Fibroblast of the aortic adventitia (primary cell): ENCODE results near the gene YJEFN3. TPM values are rescaled to one million over a fixed set of nuclear protein-coding genes. Genes with fewer than 3 reads are reported as not detected.

Experiments
- DNase-seq: peaks from one replicate; pipeline ENCODE4 v3.0.0-alpha.2; 2010; ENCODE audit warnings: low read depth
- H3K4me3 ChIP-seq: 2 replicates; pipeline ENCODE4 v1.5.1; 2011; ENCODE audit warnings: low read depth, mild to moderate bottlenecking, control low read depth, low read length, moderate library complexity
- total RNA-seq: library from RNA; depleted of rRNA; stranded (reverse); fragments of >200 nt; gene quantifications from 2 replicates; pipeline ENCODE4 v1.2.3, GENCODE V29; 2012; ENCODE audit warnings: low replicate concordance
- TF ChIP-seq, protein P1 (sequence below): IDR thresholded peaks from 2 replicates; pipeline ENCODE4 v1.5.1; 2011; ENCODE audit warnings: mild to moderate bottlenecking, low read length, control low read depth, inconsistent platforms; ENCODE audit not compliant: insufficient read depth

YJEFN3 gene
- total RNA-seq, 1 donor: 0.45 TPM

DNA sequence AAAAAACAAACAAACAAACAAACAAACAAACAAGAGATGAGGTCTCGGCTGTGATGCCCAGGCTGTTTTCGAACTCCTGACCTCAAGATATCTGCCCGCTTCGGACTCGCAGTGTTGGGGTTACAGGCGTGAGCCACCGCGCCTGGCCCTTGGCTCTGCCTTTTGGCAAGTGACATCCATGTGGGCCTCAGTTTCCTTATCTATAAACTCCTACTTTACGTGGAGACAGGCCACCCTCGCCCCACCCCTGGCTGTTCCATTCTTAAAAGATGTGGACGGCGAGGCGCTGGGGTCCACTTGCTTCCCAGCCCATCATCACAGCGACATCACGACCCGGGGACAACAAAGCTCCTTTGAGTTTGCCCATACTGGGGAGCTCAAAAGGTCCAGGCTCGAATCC lies 15.0 kb upstream of the YJEFN3 start:
- H3K4me3 ChIP-seq: no peak overlapping the region
- no peak for DNase-seq
- TF ChIP-seq, protein P1, sequence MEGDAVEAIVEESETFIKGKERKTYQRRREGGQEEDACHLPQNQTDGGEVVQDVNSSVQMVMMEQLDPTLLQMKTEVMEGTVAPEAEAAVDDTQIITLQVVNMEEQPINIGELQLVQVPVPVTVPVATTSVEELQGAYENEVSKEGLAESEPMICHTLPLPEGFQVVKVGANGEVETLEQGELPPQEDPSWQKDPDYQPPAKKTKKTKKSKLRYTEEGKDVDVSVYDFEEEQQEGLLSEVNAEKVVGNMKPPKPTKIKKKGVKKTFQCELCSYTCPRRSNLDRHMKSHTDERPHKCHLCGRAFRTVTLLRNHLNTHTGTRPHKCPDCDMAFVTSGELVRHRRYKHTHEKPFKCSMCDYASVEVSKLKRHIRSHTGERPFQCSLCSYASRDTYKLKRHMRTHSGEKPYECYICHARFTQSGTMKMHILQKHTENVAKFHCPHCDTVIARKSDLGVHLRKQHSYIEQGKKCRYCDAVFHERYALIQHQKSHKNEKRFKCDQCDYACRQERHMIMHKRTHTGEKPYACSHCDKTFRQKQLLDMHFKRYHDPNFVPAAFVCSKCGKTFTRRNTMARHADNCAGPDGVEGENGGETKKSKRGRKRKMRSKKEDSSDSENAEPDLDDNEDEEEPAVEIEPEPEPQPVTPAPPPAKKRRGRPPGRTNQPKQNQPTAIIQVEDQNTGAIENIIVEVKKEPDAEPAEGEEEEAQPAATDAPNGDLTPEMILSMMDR: no peak

DNA sequence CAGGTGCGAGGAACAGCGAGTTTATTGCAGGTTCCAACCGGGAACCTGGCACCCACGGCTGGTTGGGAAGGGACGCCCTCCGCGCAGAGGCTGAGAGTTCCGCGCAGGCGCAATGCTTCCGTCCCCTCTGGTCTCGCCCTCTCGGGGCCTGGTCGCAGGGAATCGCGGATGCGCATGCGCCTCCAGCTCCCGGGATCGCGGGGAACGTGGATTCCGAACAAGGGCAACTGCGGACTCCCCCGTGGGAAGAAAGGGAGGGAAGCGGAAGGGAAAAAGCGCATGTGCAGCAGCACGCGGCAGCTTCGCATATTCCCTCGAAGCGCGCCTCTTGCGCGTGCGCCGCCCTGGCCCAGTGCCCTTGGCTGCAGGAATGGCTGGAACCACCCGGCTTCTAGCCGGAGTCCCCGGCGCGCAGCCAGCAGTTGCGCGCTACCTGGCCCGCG lies 14.5 kb upstream of the YJEFN3 start:
- H3K4me3 ChIP-seq: peak overlapping the region; percentile 9
- peak; percentile 58 for DNase-seq
- TF ChIP-seq, protein P1: no peak

DNA sequence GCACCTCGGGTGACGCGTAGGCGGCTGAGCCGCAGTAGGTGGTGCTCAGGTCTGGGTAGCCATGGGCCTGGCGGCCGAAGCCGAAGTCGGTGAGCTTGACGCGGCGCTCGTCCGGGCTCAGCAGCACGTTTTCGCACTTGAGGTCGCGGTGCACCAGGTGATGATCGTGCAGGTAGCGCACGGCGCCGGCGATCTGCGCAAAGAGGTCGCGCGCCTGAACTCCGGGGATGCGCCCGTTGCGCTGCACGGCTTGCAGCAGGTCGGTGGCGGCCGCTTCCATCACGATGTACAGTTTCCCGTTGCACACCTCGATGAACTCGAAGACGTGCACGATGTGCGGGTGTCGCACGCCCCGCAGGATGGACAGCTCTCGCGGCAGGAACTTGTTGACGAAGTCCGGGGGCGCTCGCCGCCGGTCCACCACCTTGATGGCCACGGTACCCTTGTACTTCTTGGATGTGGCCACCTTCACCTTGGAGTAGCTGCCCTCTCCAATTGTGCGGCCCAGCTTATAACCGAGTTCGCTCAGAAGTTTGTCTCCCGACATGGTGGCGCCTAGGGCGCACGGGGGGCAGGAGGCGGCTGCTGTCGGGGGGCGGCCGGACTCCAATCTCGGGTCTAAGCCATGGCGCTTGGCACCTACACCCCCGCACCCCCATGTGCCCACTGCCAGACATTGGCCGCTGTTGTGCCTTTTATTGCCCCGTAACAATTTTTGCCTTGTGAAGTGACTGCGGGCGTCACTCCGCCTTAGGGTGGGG lies 13.7 kb upstream of the YJEFN3 start, which contains the start of gene TSSK6:
TSS of gene TSSK6 (minus strand) at position 668 of the 761 bp plus-strand sequence. CDS start at position 547, 121 bp downstream.
- H3K4me3 ChIP-seq: peak within 1 kb of the TSS; percentile 91
- TF ChIP-seq, protein P1: no peak
- DNase-seq: no peak

DNA sequence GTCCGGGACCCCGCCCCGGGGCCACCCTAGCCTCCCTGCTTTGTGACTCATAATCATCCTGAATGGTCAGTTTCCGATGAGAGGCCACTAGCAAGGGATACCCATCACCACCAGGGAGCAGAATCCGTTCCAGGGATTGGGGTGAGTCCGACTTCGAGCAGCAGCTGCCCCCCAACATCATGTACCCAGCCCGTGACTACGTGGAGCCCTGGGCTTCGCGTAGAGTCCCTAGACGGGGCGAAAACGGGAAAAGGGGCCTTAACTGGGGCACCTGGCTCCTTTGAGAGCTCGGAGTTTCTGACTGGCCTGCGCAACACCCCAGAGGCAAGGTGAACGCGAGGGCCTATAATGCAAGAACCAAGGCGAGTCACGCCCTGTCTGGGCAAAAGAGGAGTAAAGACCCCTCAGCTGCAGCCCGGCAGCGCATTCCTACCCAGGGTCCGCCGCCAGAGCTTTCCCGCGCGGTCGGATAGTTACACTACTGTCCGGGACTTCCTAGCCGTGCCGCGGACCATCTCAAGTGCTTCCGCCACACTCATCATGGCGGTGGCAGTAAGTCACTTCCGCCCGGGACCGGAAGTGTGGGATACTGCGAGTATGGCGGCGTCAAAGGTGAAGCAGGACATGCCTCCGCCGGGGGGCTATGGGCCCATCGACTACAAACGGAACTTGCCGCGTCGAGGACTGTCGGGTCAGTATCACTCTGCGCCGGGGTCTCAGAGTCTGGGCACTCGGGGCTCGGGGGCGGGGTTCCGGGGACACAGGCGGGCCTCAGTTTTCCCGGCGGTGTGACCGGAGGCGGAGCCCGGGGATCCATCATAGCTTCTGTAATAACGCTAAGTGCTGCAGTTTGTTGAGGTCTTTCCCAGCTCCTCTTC lies 12.8 kb upstream of the YJEFN3 start, which contains the start of gene NDUFA13:
TSS of gene NDUFA13 (plus strand) at position 584 of the 878 bp plus-strand sequence. CDS start at position 598, 14 bp downstream.
- peak; percentile 92 for DNase-seq
- H3K4me3 ChIP-seq: peak within 1 kb of the TSS; percentile 91
- TF ChIP-seq, protein P1: peak; percentile 31

DNA sequence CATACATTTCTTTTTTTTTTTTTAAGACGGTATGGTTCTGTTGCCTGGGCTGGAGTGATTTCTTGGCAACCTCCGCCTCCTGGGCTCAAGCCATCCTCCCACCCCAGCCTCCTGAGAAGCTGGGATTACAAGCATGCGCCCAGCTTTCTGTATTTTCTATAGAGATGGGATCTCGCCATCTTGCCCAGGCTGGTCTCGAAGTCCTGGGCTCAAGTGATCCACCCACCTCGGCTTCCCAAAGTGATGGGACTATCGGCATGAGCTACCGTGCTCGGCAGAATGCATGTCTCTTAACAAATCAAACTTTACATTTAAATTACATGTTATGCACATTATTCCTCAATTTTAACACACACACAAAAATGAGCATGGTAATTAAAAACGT lies 11.5 kb upstream of the YJEFN3 start:
- peak overlapping the region; percentile 91 for H3K4me3 ChIP-seq
- DNase-seq: no peak
- TF ChIP-seq, protein P1: no peak

DNA sequence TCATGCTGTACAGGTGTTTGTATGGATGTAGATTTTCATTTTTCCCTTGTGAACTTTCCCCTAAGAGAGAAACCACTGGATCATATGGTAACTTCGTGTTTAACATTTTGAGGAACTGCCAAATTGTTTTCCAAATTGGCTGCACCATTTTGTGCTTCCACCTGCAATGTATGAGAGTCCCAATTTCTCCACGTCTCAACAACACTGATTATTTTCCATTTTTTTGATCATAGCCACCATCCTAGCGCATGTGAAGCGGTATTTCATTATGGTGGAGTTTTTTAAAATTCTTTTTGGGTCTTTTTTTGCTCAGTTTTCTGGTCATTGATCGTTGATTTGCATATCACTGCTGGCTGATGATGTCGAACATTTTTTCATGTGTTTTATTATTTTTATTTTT lies 7.7 kb upstream of the YJEFN3 start:
- TF ChIP-seq, protein P1: no peak
- DNase-seq: no peak
- H3K4me3 ChIP-seq: no peak overlapping the region
